HG02852 (cell line): ENCODE measurements around the gene ALK.

ENCODE experiments used
- ATAC-seq: cut with Tn5 transposase; IDR thresholded peaks from one replicate; pipeline ENCODE4 v1.9.1; 2021; ENCODE audit warnings: mild to moderate bottlenecking, moderate library complexity; ENCODE audit not compliant: unreplicated experiment

ALK gene

DNA sequence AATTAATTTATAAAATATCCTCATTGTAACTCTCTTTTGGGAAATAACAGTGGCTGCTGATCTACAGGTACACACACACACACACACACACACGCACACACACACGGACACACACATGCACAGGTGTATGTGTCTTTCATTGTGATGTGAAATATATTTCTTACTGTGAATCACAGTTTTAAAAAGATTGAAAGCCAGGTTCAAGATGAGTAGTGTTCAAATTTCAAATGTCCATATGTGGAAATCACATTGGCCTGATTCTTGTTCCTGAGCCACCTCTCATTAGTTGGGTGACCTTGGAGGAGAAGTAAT is 372.4 kb downstream of the ALK start:
- no peak for ATAC-seq

- ATAC-seq: no peak
These were observed 376.5 kb downstream of the ALK start for GRCh38 chr2:29544917-29545316.

DNA sequence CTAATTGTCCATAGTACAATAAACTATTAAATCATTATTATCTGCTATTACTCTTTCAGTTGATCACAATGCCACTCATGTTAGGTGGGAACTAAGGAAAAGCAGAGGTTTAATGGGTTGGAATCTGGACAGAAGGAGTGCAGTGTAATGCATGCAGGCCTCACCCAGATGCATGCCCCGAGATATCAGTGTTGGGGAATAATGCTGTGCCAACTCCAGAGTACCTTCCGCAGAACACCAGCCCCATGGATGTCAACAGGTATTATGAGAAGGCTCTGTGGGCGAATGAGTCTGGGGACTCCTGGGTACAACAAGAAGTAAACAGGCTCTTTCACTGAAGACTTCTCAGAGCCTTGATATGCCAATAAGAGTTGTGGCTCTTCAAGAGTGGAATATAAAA is 377.4 kb downstream of the ALK start:
- no peak for ATAC-seq

- ATAC-seq: no peak
These were observed 386.2 kb downstream of the ALK start for GRCh38 chr2:29535188-29535587.

DNA sequence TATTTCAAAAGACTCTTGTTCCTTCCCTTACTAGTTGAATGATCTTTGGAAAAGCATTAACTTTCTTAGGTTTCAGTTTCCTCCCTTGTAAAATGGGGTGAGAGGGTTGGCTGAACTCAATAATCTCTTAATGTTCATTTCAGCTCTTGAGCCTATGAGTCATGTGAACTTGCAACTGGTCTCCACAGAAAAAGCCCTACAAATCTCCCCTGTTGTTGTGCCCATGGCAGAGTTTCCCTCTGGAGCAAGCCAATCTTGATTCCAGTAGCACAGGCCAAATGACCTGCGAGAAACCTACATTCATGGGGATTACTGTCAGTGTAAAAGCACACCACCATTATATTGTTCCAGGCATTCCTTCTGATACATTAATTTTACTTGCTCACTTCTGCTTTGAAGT is 388.9 kb downstream of the ALK start:
- ATAC-seq: no peak

- no peak for ATAC-seq
These were observed 389.8 kb downstream of the ALK start for GRCh38 chr2:29531626-29532025.

GRCh38 chr2:29530281-29530680 is 391.1 kb downstream of the ALK start:
- no peak for ATAC-seq

DNA sequence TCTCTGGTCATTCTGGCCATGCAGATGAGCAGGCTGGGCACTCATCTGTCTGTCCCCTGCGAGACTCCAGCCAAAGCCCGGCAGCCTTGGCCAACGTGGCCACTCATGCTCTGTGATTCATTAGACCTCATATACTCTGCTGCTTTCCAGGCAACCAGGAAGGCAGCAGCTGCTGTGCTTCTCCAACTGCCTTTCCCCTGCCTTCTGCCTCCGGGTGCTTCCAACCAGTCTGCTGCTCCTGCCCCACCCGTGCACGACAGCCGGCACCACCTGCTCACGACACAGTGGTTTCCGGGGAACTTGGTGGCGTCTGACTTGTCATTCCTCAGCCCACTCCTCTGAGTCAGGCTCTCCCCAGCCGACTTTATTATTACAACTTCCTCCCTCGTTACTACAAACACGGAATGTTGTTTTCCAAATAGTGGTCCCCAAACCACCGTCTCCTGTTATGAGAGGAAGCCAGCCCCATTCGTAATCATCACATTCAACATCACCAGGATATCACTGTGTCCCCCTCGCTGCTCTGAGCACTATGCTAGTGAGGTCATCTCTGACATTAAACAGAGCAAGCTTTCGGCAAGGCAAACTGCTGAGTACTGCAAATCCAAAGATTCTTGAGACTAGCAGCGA is 392.4 kb downstream of the ALK start:
- ATAC-seq: no peak

DNA sequence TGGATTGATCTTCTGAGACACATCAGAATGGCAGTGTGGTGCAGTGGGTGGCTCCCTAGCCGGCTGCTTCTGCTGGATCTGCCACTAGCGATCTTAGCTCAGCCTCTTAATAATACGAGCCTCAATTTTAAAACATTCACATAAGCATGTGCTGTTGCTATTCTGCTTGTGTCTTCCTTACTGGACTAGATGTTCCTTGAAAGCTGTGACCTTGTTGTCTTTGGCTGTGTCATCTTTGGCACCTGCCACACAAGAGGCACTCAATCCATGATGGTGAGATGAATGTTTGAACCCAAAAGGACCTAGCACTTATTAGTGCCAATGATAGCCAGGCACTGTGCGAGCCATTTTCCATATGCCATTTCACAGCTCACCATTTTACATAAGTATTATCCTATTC is 393.0 kb downstream of the ALK start:
- ATAC-seq: no peak

DNA sequence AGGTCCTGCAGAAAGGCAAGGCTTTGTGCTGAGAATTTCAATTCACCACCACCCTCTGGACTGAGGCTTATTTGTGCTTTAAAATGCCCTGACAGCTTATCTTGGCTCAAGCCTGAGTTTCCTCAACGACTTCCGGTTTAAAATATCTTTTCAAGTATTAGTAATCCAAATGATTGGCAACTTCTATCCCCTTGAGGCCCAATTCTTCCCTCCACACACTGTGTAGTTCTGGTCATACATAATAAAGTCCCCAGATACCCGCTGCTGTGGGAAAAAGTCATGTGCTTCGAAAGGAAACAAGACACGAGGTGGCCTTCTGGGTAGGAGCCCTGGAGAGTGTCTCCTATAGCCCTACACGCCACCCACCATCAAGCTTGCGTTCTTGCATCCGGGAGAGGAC is 393.4 kb downstream of the ALK start:
- ATAC-seq: no peak

DNA sequence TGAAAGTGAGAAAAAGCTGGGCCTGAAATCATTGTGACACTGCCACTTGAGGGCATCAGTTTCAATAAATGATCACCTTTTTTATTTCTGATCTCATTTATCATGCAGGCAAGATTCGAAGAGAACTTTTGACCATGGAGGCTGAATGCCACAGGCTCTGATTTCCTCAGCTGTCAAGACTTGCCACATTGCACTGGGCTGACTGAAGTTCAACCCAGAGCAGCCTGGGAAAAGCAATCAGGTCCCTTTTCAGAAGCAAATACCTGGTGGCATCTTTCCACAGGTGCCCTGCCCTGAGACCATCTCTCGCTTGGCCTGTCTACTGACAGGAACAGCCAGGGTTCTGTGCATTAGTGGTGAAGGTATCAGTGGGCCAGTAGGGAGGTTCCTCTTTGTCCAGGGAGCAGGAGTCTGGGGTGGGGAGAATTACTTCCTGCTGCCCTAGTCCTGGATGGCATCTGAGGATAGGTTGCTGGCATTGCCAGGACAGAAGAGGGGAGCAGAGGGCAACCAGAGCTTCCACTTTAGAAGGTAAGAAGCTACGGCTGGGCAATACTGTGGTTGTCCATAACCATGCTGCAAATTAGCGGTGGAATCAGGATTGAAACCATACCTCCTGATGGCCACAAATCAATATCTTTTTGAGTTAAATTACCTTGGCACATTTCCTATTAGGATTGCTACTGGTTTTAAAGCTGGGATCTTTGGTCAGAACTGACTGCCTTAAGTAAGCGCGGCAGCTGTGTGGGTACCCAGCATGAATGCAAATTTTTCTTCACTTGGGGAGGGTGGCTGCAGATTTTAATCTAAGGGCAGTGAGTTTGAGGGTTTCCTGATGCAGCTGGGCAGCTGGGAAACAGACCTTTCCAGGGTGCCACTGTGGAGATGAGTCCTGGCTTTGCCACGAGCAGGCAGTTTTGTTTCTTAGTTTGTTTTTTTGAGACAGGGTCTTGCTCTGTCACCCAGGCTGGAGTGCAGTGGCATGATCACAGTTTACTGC is 394.5 kb downstream of the ALK start:
- ATAC-seq: no peak

- no peak for ATAC-seq
These were observed 395.5 kb downstream of the ALK start for GRCh38 chr2:29525921-29526320.

GRCh38 chr2:29524652-29525051 is 396.7 kb downstream of the ALK start:
- no peak for ATAC-seq

DNA sequence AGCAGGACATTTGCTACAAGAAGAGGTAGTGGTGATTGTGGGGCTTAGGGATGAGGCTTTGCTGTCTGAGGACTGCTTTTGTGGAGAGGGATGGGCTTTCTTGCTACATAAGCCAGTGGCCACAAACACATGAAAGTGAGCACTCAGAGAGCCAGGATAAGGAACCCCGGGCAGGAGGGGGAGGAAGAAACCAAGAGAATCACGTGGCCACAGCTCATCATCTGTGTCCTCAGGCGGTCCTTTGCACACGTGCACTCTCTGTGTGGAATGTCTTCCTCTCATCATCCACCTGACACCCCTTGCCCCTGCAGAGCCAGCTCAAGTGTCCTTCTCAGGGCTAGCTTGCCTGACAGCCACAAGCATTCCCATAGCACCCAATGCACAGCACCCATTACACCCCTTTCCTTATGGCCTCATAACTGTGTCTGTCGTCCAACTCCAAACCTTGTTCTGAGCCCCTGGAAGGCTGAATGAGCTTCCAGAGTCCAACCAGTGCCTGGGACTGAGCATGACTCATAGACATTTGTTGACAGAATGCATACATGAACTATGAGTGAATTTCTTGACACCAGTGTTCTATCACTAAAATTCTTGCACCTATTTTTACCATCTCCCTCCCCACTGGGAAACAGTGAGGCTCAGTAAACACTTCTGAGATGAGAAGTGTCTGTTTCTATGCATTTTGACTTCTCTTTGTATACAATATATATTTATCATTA is 398.3 kb downstream of the ALK start:
- no peak for ATAC-seq

DNA sequence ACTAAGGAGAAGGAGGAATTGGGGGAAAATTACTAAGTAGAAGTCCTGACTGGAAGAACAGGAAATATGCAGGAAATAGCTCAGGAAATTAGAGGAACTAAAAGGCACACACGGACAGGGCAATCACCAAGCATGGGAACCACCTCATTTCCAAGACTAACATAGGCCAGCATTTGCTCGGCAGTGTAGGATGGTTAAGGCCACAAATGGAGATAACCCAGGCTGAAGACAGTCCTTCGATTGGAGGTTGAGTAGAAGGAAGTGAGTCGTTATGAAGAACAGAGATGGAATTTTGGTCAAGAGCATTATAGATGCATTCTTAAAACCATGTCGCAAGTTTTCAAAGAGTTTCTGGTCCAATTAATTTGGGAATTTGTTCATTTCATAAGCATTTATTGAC is 401.4 kb downstream of the ALK start:
- no peak for ATAC-seq

DNA sequence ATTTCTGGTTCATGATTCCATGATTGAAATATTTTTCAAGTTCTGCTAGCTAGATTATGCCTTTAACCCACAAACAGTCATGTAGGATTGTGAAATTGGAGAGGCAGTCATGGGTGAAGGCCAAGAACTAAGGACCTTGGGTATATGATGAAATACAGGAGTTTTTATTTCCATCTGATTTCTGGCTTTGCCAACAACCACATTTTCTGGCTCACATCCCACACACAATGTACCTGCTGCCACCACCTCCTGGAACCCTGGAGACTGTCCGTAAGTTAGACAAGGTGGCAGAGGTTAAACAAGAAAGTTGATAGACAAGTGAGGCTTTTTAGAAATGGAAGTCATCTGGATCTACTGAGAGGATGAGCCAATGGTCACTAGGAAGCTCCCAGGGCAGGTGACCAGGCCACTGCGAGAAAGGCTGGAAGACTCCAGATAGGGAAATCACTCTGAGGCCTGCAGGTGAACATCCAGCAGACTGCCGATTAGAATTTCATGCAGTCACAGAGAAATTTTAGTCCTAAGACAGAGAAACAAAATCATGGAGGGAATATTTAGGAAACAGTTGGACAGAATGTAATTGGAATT is 402.0 kb downstream of the ALK start:
- no peak for ATAC-seq

- ATAC-seq: no peak
These were observed 402.6 kb downstream of the ALK start for GRCh38 chr2:29518646-29519337.

DNA sequence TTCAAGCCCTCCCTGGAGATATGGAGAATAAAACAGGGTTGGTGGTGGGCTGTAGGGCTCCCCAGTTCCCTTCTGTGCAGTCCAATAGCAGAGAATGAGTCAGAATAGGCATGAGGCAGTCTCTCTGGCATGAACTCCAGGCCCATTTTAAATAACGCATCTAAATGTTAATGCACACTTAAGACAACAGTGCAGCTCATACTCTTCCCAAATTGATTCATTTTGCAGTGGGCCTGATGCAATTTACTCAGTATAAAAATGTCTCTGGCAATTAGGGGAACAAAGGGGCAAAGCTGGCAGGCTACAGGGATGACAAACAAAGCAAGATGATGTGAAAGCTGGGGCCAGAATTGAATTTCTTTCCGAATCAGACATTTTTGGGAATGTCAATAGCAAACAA is 403.4 kb downstream of the ALK start:
- no peak for ATAC-seq

- no peak for ATAC-seq
These were observed 404.0 kb downstream of the ALK start for GRCh38 chr2:29517413-29517812.

DNA sequence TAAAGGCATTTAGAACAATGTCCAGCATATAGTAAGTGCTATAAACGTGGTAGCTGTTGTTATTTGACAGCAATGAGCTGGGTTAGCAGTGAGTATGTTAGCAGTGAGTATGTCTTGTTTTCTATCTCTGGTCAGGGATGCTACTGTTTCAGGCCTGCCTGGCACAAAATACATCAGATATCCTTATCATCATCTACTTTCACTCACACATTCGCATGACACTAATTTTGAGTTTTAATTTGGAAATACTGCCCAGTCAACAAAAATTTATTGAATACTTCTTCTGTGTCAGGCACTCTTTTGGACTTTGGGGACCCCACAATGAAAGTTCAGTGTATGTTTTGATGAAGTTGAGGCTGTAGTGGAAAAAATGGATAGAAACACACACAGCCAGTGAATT is 404.6 kb downstream of the ALK start:
- no peak for ATAC-seq

DNA sequence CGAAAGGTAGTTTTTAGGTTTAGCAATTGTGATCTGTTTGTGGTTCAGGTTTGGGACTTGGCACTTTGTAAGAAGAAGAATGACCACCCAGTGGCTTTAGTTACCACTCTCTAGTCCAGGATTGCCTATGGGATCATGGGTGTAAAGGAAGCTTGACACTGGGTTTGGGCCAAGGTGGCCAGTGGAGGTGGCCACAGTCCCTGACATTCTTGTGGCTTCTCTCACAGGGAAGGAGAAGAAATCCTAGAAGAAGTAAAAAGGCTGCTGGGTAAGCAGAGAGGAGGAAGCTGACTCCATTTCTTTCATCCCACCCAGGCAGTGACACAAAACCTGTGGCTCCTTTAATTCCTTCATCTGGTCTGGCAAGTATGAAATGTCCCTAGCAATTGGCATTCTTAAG is 411.5 kb downstream of the ALK start:
- no peak for ATAC-seq
